ENCODE data around the gene DYNC1H1. TPM values are rescaled to one million over a fixed set of nuclear protein-coding genes. Genes with fewer than 3 reads are reported as not detected.

Gene DYNC1H1
- total RNA-seq, 1 donor from 2014 or later = 577 TPM

GRCh38 chr14:101926620-101927019 is 37.8 kb upstream of the DYNC1H1 start:
- DNase-seq (ENCODE audit: low spot score in 2 of 2) = no peak
- Histone ChIP-seq H3K27ac (peak overlapping the region; percentile 6 to 71), H3K9me3 (no peaks in the 10 kb centered on the region), H3K4me1 (peaks cover 0 to 9% of the 10 kb centered on the region in 2 donors), H3K27me3 (no peaks in the 10 kb centered on the region), H3K4me3 (no peak overlapping the region), H3K36me3 (peaks cover 8 to 24% of the 10 kb centered on the region in 2 donors)
- TF ChIP-seq CTCF (IDR thresholded peaks at IDR 0.05) = no peak
- intact Hi-C loops (cut with DNase I) = no loop called here

- Histone ChIP-seq H3K27ac (peak overlapping the region; percentile 67 to 71), H3K4me3 (peak overlapping the region in 1 of 2 donors; percentile 25), H3K4me1 (peaks cover 0 to 9% of the 10 kb centered on the region in 2 donors), H3K36me3 (peaks cover 8 to 16% of the 10 kb centered on the region in 2 donors), H3K9me3 (no peaks in the 10 kb centered on the region), H3K27me3 (no peaks in the 10 kb centered on the region)
- peak; percentile 53 to 95 for DNase-seq (ENCODE audit: low spot score in 2 of 2)
- TF ChIP-seq CTCF (IDR thresholded peaks at IDR 0.05) = no peak
- intact Hi-C loops (cut with DNase I) = loop anchor here (1.0 to 2.0 kb wide), 2 partner anchors 20 to 119 kb away; no protein-coding TSS in a partner anchor
Measured at GRCh38 chr14:101927859-101928258, 36.5 kb upstream of the DYNC1H1 start.

DNA sequence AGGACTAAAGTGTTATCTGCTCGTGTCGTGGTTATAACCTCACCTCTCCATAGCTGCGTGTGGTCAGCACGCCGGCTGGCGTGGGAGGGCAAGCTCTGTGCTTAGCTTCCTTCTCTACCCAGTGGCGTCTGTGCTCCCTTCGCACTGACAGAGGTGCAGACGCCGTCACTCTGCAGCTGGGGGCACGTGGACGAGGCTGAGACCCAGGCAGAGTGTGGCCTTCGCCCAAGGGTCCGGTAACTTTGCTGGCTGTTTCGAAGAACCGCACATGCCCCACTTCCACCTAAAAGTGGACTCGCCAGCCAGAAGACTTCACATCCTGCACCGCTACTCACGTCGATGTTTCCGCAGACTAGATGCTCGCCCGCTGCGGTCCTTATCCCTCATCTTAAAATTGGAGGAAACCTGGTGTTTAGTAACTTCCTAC is 35.9 kb upstream of the DYNC1H1 start:
- Histone ChIP-seq H3K4me3 (no peak overlapping the region), H3K27me3 (no peaks in the 10 kb centered on the region), H3K4me1 (peaks cover 0 to 9% of the 10 kb centered on the region in 2 donors), H3K9me3 (no peaks in the 10 kb centered on the region), H3K36me3 (peaks cover 8 to 16% of the 10 kb centered on the region in 2 donors), H3K27ac (peak overlapping the region; percentile 67 to 71)
- intact Hi-C loops (cut with DNase I) = loop anchor here (1.0 to 2.0 kb wide), 2 partner anchors 20 to 120 kb away; no protein-coding TSS in a partner anchor
- no peak for TF ChIP-seq CTCF (IDR thresholded peaks at IDR 0.05)
- no peak for DNase-seq (ENCODE audit: low spot score in 2 of 2)

DNA sequence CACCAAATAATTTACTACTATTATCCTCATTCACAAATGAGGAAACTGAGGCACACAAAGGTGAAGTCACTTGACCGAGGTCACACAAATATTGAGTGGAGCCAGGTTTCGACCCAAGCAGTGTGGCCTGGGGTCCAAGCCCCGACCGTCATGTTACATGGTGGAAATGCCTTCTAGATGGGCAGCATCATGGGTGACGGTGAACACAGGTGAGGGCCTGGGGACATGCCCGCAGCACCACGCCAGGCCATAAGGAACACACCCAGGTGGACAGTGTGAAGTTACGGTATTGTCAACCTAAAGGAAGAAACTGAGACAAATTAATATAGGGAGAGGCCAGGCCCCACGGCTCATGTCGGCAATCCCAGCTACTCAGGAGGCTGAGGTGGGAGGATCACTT is 35.3 kb upstream of the DYNC1H1 start:
- Histone ChIP-seq H3K4me1 (peaks cover 0 to 9% of the 10 kb centered on the region in 2 donors), H3K36me3 (peaks cover 8 to 16% of the 10 kb centered on the region in 2 donors), H3K9me3 (no peaks in the 10 kb centered on the region), H3K27ac (peak overlapping the region in 1 of 2 donors; percentile 38), H3K4me3 (no peak overlapping the region), H3K27me3 (no peaks in the 10 kb centered on the region)
- no peak for DNase-seq (ENCODE audit: low spot score in 2 of 2)
- no peak for TF ChIP-seq CTCF (IDR thresholded peaks at IDR 0.05)
- intact Hi-C loops (cut with DNase I) = loop anchor here (2.0 kb wide), 1 partner anchor 120 kb away; no protein-coding TSS in a partner anchor

- no peak for TF ChIP-seq CTCF (IDR thresholded peaks at IDR 0.05)
Measured at GRCh38 chr14:101929946-101930345, 34.4 kb upstream of the DYNC1H1 start.

More at GRCh38 chr14:101929946-101930345, 34.4 kb upstream of the DYNC1H1 start:
- Histone ChIP-seq H3K4me3 (no peak overlapping the region), H3K9me3 (no peaks in the 10 kb centered on the region), H3K27ac (no peak overlapping the region), H3K4me1 (peaks cover 0 to 9% of the 10 kb centered on the region in 2 donors), H3K27me3 (no peaks in the 10 kb centered on the region), H3K36me3 (peaks cover 6 to 11% of the 10 kb centered on the region in 2 donors)
- intact Hi-C loops (cut with DNase I) = loop anchor here (2.0 kb wide), 1 partner anchor 121 kb away; no protein-coding TSS in a partner anchor
- DNase-seq (ENCODE audit: low spot score in 2 of 2) = no peak
